ENCODE data around the gene SCRG1.
A peak's percentile ranks its signal among the peaks of the same experiment; 100 is the strongest.

The SCRG1 gene

DNA sequence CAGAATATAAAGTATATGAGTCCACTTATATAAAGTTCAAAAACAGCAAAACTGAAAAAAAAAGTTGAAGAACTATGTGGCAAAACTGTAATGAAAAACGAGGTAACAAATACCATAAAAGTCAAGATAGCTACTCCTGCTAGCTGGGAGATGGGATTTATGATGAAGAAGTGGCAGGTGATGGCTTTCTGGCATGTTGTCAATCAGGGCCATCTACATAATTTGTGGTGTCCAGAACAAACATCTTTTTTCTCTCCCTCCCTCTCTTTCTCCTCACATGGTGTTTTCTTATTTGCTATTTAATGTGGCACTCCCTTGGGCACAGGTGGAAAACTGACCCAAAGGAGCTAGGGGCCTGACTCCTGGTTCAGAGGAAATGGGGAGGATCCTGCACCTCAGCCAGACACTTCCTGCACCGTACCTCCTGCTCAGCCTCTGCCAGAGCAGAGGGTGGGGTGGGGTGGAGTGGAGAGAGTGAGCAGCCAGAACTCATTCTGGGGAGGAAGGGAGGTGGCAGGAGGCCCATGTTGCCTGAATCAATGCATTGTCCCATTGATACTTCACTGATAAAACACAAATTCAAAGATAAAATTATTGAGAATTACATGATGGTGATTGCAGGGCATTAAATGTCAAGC is 33.4 kb downstream of the SCRG1 start:
- H3K27ac ChIP-seq, result no peak overlapping the region
- ChIA-PET CTCF (interaction anchor here (1.7 kb wide), 1 partner anchor 26 kb away, joined by 6 read pairs; no protein-coding TSS in a partner anchor), POLR2A (ENCODE audit: low non-redundant PET) (no interaction called here)
- no peak for DNase-seq (ENCODE audit: low spot score)
- no peak for TF ChIP-seq CTCF (conservative IDR thresholded peaks at IDR 0.05; ENCODE audit: low read depth)

DNA sequence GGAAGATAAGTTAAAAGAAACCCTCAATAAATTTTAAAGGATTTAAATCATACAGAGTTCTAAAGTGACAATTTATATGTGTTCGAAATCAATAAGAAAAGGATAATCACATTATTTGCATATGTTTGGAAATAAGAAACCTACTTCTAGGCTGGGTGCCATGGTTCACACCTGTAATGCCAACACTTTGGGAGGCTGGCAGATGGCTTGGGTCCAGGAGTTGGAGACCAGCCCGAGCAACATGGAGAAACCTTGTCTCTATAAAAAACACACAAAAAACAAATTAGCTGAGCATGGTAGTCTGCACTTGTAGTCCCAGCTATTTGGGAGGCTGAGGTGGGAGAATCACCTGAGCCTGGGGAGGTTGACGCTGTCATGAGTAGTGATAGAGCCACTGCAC is 36.2 kb downstream of the SCRG1 start:
- ChIA-PET POLR2A (ENCODE audit: low non-redundant PET) (no interaction called here), CTCF (no interaction called here)
- no peak for TF ChIP-seq CTCF (conservative IDR thresholded peaks at IDR 0.05; ENCODE audit: low read depth)

DNA sequence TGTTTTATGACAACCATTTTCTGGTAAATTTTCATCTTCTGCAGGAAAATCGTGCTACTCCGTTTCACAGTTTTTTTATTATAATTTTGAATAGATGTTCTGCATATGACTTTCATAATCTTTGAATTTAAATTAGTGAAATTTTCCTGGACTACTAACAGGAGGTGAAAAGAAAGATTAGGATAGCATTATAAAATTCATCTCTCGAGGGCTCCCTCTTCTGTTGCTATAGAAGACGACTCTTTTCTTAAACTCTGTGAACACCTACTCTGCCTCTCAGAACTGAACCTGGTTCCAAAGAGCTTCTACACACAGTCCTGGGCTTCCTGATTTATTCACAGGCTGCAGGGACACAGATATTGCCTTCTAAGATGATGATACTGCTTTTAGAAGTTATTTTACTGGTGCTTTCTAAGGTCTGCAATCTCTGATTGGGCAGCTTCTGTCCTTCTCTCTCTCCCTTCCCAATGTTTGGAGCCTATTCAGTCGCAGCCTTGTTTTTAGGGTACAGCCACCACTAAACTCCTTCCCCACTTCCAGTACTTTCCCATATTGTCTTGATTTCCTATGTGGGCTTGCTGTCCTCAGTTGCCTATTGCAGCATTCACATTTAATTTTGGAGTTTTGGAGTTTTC is 38.2 kb downstream of the SCRG1 start:
- no peak overlapping the region for H3K27ac ChIP-seq
- peak; percentile 16; the same call in 1 of the 2 replicates for TF ChIP-seq CTCF (conservative IDR thresholded peaks at IDR 0.05; ENCODE audit: low read depth)
- ChIA-PET CTCF (interaction anchor here (0.7 to 1.3 kb wide), 4 partner anchors 17 to 85 kb away, joined by 3 to 6 read pairs (median 4); no protein-coding TSS in a partner anchor), POLR2A (ENCODE audit: low non-redundant PET) (no interaction called here)
- no peak for DNase-seq (ENCODE audit: low spot score)

More for the DNA sequence above, 36.2 kb downstream of the SCRG1 start:
- DNase-seq (ENCODE audit: low spot score), result no peak
- H3K27ac ChIP-seq, result no peak overlapping the region

- TF ChIP-seq CTCF (conservative IDR thresholded peaks at IDR 0.05; ENCODE audit: low read depth), result no peak
- no peak for DNase-seq (ENCODE audit: low spot score)
- ChIA-PET POLR2A (ENCODE audit: low non-redundant PET) (no interaction called here), CTCF (no interaction called here)
- no peak overlapping the region for H3K27ac ChIP-seq
Measured at GRCh38 chr4:173357939-173358338, 41.0 kb downstream of the SCRG1 start.

DNA sequence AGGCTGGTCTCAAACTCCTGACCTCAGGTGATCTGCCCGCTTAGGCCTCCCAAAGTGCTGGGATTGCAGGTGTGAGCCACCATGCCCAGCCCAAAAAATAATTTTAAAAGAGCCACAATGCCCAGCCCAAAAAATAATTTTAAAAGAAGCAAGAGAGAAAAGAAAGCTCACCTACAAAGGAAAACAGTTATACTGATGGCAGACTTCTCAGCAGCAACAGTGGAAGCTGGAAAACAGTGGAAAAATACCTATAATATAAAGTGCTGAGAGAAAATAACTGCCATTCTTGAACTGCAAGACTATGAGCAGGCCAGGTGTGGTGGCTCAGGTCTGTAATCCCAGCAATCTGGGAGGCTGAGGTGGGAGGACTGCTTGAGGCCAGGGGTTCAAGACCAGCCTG is 51.4 kb downstream of the SCRG1 start:
- ChIA-PET POLR2A (ENCODE audit: low non-redundant PET) (no interaction called here), CTCF (interaction anchor here (0.6 to 0.7 kb wide), 2 partner anchors 17 to 46 kb away, joined by 3 to 4 read pairs; no protein-coding TSS in a partner anchor)
- TF ChIP-seq CTCF (conservative IDR thresholded peaks at IDR 0.05; ENCODE audit: low read depth), result no peak
- H3K27ac ChIP-seq, result no peak overlapping the region
- no peak for DNase-seq (ENCODE audit: low spot score)

- DNase-seq (ENCODE audit: low spot score), result peak; percentile 13
- no peak for TF ChIP-seq CTCF (conservative IDR thresholded peaks at IDR 0.05; ENCODE audit: low read depth)
- POLR2A ChIA-PET (ENCODE audit: low non-redundant PET), result interaction anchor here (0.6 kb wide), 1 partner anchor 25 kb away, joined by 3 read pairs; the partner anchor contains the start of gene SAP30
- CTCF ChIA-PET, result interaction anchor here (0.6 kb wide), 1 partner anchor 45 kb away, joined by 6 read pairs; no protein-coding TSS in a partner anchor
- no peak overlapping the region for H3K27ac ChIP-seq
Measured at GRCh38 chr4:173346074-173346473, 52.8 kb downstream of the SCRG1 start.

All from RWPE1 (cell line).